ENCODE data around the gene RPL22.

Gene RPL22

DNA sequence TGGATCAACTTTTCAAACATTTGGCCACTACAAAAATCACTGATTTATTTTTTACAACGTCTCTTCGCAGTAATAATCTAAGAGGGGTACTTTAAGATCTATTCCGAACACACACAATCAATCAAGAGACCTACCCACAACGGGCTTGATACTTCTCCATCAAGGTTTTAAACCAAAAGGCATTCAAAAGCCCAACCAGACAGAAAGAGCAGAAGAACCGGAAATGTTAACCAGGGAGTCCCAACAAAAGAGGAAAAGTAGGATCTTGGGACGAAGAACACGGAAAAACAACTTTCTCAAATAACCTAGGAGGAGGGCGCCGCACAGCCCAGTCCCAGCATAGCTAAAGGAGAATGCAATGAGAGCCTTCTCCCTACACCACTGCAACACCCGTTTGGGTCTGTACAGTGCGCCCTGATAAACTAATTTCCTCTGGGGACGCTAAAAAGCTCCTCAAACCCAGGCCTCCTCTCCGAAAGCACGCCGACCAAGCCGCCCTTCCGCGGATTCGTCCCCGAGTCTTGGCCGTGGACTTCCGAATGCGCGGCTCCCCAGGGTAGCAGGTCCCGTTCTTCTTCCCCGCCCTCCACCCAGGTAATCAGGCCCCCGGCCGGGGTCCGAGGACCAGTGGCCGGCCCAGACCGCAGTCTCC is 623 bp downstream of the RPL22 start:
- H3K36me3 ChIP-seq (ENCODE audit: control insufficient read depth, insufficient read depth, low read length): peaks cover 7% of the 10 kb centered on the region
- peak overlapping the region; percentile 69 for H2BK120ac ChIP-seq (ENCODE audit: low read depth, low read length)
- H3K79me1 ChIP-seq (ENCODE audit: low read length): peaks cover 9% of the 10 kb centered on the region
- peak overlapping the region; percentile 81 for H3K18ac ChIP-seq (ENCODE audit: low read length)
- peak overlapping the region; percentile 94 for H3K9ac ChIP-seq (ENCODE audit: low read length)
- H3K4me1 ChIP-seq (ENCODE audit: control insufficient read depth, low read depth, low read length): peaks cover 8% of the 10 kb centered on the region
- WGBS (ENCODE audit: extremely low coverage, insufficient coverage, low lambda C conversion rate): no CpG with 5 or more reads among the region's 31 CpGs
- no peak overlapping the region for H2BK5ac ChIP-seq (ENCODE audit: low read length)
- H3K23ac ChIP-seq (ENCODE audit: low read length): peak overlapping the region; percentile 80
- H3K4me2 ChIP-seq (ENCODE audit: low read length): peak overlapping the region; percentile 96
- peak overlapping the region; percentile 100 for H3K56ac ChIP-seq (ENCODE audit: low read length)
- H3K27me3 ChIP-seq (ENCODE audit: insufficient read depth, low read length, poor library complexity): no peaks in the 10 kb centered on the region
- no peak overlapping the region for H2BK15ac ChIP-seq (replicated peaks; ENCODE audit: low read depth)
- H4K5ac ChIP-seq (ENCODE audit: low read length): peak overlapping the region; percentile 77
- H2AK5ac ChIP-seq (ENCODE audit: low read length): peak overlapping the region; percentile 37
- peak overlapping the region; percentile 100 for H3K4ac ChIP-seq (ENCODE audit: low read depth, low read length)
- H3K4me3 ChIP-seq (ENCODE audit: low read length): peak overlapping the region; percentile 95
- peak overlapping the region; percentile 35 for H3K27ac ChIP-seq (ENCODE audit: low read depth, low read length)
- peaks cover 45% of the 10 kb centered on the region for H3K79me2 ChIP-seq (ENCODE audit: control insufficient read depth, insufficient read depth, low read length)
- H4K8ac ChIP-seq (ENCODE audit: low read depth, low read length): peak overlapping the region; percentile 88
- no peak for DNase-seq

DNA sequence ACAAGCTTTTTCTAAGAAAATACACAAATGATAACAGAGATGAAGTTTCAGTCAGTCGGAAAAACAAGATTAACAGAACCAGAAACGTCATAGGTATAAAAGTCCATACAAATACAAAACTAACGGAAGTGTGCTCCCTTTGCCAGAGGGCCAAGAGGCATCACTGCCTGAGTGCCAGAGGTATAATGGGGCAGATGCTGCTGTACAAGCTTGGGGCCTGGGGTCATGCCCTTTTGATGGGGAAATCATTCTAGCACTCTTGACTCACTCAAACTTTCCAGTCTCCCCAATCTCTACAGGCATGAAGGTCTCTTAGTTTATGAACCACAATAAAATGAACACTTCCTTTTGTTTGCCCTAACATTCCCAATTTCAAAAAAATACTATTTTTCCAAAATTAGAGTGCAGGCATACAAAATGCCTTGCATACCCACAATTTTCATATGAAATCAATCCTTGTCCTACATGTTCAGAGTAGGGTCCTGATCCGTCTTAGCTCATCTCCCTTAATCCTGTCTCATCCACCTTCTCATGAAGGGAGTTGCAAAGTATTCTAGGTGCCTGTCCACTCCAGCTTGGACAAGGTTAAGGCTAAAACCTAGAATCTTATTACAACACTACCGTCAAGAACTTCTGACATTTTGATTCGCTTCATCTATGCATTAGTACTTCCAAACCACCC is 1.5 kb downstream of the RPL22 start:
- Histone ChIP-seq H2BK120ac (ENCODE audit: low read depth, low read length) (no peak overlapping the region), H3K23ac (ENCODE audit: low read length) (no peak overlapping the region), H3K4me2 (ENCODE audit: low read length) (peak overlapping the region; percentile 96), H2AK5ac (ENCODE audit: low read length) (no peak overlapping the region), H2BK5ac (ENCODE audit: low read length) (no peak overlapping the region), H3K79me2 (ENCODE audit: control insufficient read depth, insufficient read depth, low read length) (peaks cover 49% of the 10 kb centered on the region), H3K4me1 (ENCODE audit: control insufficient read depth, low read depth, low read length) (peaks cover 8% of the 10 kb centered on the region), H4K5ac (ENCODE audit: low read length) (no peak overlapping the region), H3K79me1 (ENCODE audit: low read length) (peaks cover 9% of the 10 kb centered on the region), H3K4me3 (ENCODE audit: low read length) (peak overlapping the region; percentile 95), H3K56ac (ENCODE audit: low read length) (peak overlapping the region; percentile 87), H3K4ac (ENCODE audit: low read depth, low read length) (no peak overlapping the region), H3K27me3 (ENCODE audit: insufficient read depth, low read length, poor library complexity) (no peaks in the 10 kb centered on the region), H3K9ac (ENCODE audit: low read length) (peak overlapping the region; percentile 94), H3K36me3 (ENCODE audit: control insufficient read depth, insufficient read depth, low read length) (peaks cover 8% of the 10 kb centered on the region), H4K8ac (ENCODE audit: low read depth, low read length) (no peak overlapping the region), H2BK15ac (replicated peaks; ENCODE audit: low read depth) (no peak overlapping the region), H3K18ac (ENCODE audit: low read length) (no peak overlapping the region), H3K27ac (ENCODE audit: low read depth, low read length) (no peak overlapping the region)
- WGBS (ENCODE audit: extremely low coverage, insufficient coverage, low lambda C conversion rate): no CpG with 5 or more reads among the region's 6 CpGs
- DNase-seq: no peak

GRCh38 chr1:6191968-6192367 is 7.4 kb downstream of the RPL22 start:
- Histone ChIP-seq H3K9ac (ENCODE audit: low read length) (no peak overlapping the region), H4K5ac (ENCODE audit: low read length) (no peak overlapping the region), H3K4me1 (ENCODE audit: control insufficient read depth, low read depth, low read length) (no peaks in the 10 kb centered on the region), H2BK120ac (ENCODE audit: low read depth, low read length) (no peak overlapping the region), H3K56ac (ENCODE audit: low read length) (no peak overlapping the region), H4K8ac (ENCODE audit: low read depth, low read length) (no peak overlapping the region), H3K36me3 (ENCODE audit: control insufficient read depth, insufficient read depth, low read length) (peaks cover 12% of the 10 kb centered on the region), H2BK5ac (ENCODE audit: low read length) (no peak overlapping the region), H3K4me3 (ENCODE audit: low read length) (no peak overlapping the region), H2AK5ac (ENCODE audit: low read length) (no peak overlapping the region), H2BK15ac (replicated peaks; ENCODE audit: low read depth) (no peak overlapping the region), H3K79me2 (ENCODE audit: control insufficient read depth, insufficient read depth, low read length) (peaks cover 57% of the 10 kb centered on the region), H3K4me2 (ENCODE audit: low read length) (no peak overlapping the region), H3K27ac (ENCODE audit: low read depth, low read length) (no peak overlapping the region), H3K23ac (ENCODE audit: low read length) (no peak overlapping the region), H3K79me1 (ENCODE audit: low read length) (peaks cover 7% of the 10 kb centered on the region), H3K27me3 (ENCODE audit: insufficient read depth, low read length, poor library complexity) (no peaks in the 10 kb centered on the region), H3K18ac (ENCODE audit: low read length) (no peak overlapping the region), H3K4ac (ENCODE audit: low read depth, low read length) (no peak overlapping the region)
- no peak for DNase-seq
- WGBS (ENCODE audit: extremely low coverage, insufficient coverage, low lambda C conversion rate): no CpG with 5 or more reads among the region's 1 CpG

DNA sequence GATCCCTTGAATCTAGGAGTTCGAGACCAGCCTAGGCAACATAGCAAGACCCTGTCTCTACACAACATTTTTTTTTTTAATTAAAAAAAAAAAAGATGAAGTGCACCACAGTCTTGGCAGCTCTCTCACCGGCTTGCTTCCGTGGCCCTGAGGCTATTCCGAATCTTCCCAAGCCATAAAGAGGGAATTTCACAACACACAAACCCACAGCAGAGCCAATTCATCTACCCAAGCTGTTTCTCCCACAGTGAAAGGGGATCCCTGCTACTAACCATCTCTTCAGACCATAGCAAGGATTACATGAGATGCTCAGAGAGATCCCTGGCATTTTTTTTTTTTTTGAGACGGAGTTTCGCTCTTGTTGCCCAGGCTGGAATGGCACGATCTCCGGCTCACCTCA is 10.9 kb downstream of the RPL22 start:
- DNase-seq: no peak
- H3K36me3 ChIP-seq (ENCODE audit: control insufficient read depth, insufficient read depth, low read length): peaks cover 7% of the 10 kb centered on the region
- no CpG with 5 or more reads among the region's 8 CpGs for WGBS (ENCODE audit: extremely low coverage, insufficient coverage, low lambda C conversion rate)

GRCh38 chr1:6185635-6186382 is 13.6 kb downstream of the RPL22 start:
- no CpG with 5 or more reads among the region's 10 CpGs for WGBS (ENCODE audit: extremely low coverage, insufficient coverage, low lambda C conversion rate)

More for the DNA sequence above, 10.9 kb downstream of the RPL22 start:
- H3K27me3 ChIP-seq (ENCODE audit: insufficient read depth, low read length, poor library complexity): no peaks in the 10 kb centered on the region
- H3K4ac ChIP-seq (ENCODE audit: low read depth, low read length): no peak overlapping the region
- no peak overlapping the region for H3K56ac ChIP-seq (ENCODE audit: low read length)
- H2BK120ac ChIP-seq (ENCODE audit: low read depth, low read length): no peak overlapping the region
- no peak overlapping the region for H3K23ac ChIP-seq (ENCODE audit: low read length)
- H4K8ac ChIP-seq (ENCODE audit: low read depth, low read length): no peak overlapping the region
- H2AK5ac ChIP-seq (ENCODE audit: low read length): no peak overlapping the region
- peaks cover 33% of the 10 kb centered on the region for H3K79me2 ChIP-seq (ENCODE audit: control insufficient read depth, insufficient read depth, low read length)
- H2BK15ac ChIP-seq (replicated peaks; ENCODE audit: low read depth): no peak overlapping the region
- no peak overlapping the region for H3K9ac ChIP-seq (ENCODE audit: low read length)
- peaks cover 2% of the 10 kb centered on the region for H3K4me1 ChIP-seq (ENCODE audit: control insufficient read depth, low read depth, low read length)
- no peak overlapping the region for H3K18ac ChIP-seq (ENCODE audit: low read length)
- H2BK5ac ChIP-seq (ENCODE audit: low read length): no peak overlapping the region
- no peak overlapping the region for H3K4me2 ChIP-seq (ENCODE audit: low read length)
- no peak overlapping the region for H3K27ac ChIP-seq (ENCODE audit: low read depth, low read length)
- no peak overlapping the region for H3K4me3 ChIP-seq (ENCODE audit: low read length)
- no peak overlapping the region for H4K5ac ChIP-seq (ENCODE audit: low read length)
- H3K79me1 ChIP-seq (ENCODE audit: low read length): peaks cover 4% of the 10 kb centered on the region

More at GRCh38 chr1:6185635-6186382, 13.6 kb downstream of the RPL22 start:
- Histone ChIP-seq H2BK15ac (replicated peaks; ENCODE audit: low read depth) (no peak overlapping the region), H3K4me2 (ENCODE audit: low read length) (no peak overlapping the region), H3K9ac (ENCODE audit: low read length) (peak overlapping the region; percentile 17), H2BK5ac (ENCODE audit: low read length) (no peak overlapping the region), H3K27ac (ENCODE audit: low read depth, low read length) (no peak overlapping the region), H3K4ac (ENCODE audit: low read depth, low read length) (no peak overlapping the region), H3K23ac (ENCODE audit: low read length) (no peak overlapping the region), H4K8ac (ENCODE audit: low read depth, low read length) (no peak overlapping the region), H2BK120ac (ENCODE audit: low read depth, low read length) (no peak overlapping the region), H3K18ac (ENCODE audit: low read length) (no peak overlapping the region), H3K79me1 (ENCODE audit: low read length) (peaks cover 4% of the 10 kb centered on the region), H3K36me3 (ENCODE audit: control insufficient read depth, insufficient read depth, low read length) (peaks cover 4% of the 10 kb centered on the region), H2AK5ac (ENCODE audit: low read length) (no peak overlapping the region), H3K56ac (ENCODE audit: low read length) (no peak overlapping the region), H3K4me3 (ENCODE audit: low read length) (no peak overlapping the region), H3K79me2 (ENCODE audit: control insufficient read depth, insufficient read depth, low read length) (peaks cover 24% of the 10 kb centered on the region), H4K5ac (ENCODE audit: low read length) (no peak overlapping the region), H3K27me3 (ENCODE audit: insufficient read depth, low read length, poor library complexity) (peaks cover 4% of the 10 kb centered on the region), H3K4me1 (ENCODE audit: control insufficient read depth, low read depth, low read length) (peaks cover 2% of the 10 kb centered on the region)
- peak; percentile 68 for DNase-seq
